SU-DHL-6 (cell line): ENCODE measurements around the gene ATXN7L1.

ENCODE experiments used
- H2AFZ ChIP-seq: fragments of 200-600 bp; sonication (generic); 2 replicates; pipeline ENCODE4 v1.6.1; 2014; ENCODE audit warnings: low read depth, mild to moderate bottlenecking, moderate library complexity, mixed read lengths, antibody characterized with exemption, low read length; ENCODE audit not compliant: severe bottlenecking
- H3F3A ChIP-seq: fragments of 200-600 bp; shearing (Covaris generic); 2 replicates; pipeline ENCODE4 v1.6.0; 2016; ENCODE audit warnings: antibody characterized with exemption, mild to moderate bottlenecking; ENCODE audit not compliant: insufficient read depth
- H3K27ac ChIP-seq: fragments of 200-600 bp; sonication (generic); 2 replicates; pipeline ENCODE4 v1.5.1; 2016; ENCODE audit warnings: low read depth, mild to moderate bottlenecking, low read length, moderate library complexity, mixed read lengths
- H3K27me3 ChIP-seq: fragments of 200-600 bp; sonication (generic), shearing (Covaris generic); 2 replicates; pipeline ENCODE4 v1.6.0; 2014; ENCODE audit warnings: mild to moderate bottlenecking, low read length
- H3K36me3 ChIP-seq: fragments of 200-600 bp; sonication (generic); 2 replicates; pipeline ENCODE4 v1.6.1; 2014; ENCODE audit warnings: mild to moderate bottlenecking, low read length, mixed read lengths
- H3K4me2 ChIP-seq: fragments of 300-600, 200-600 bp; shearing (Covaris generic), sonication (generic); 2 replicates; pipeline ENCODE4 v1.6.0; 2014; ENCODE audit warnings: low read length, low read depth, mild to moderate bottlenecking; ENCODE audit not compliant: poor library complexity, severe bottlenecking
- H3K4me3 ChIP-seq: fragments of 200-600 bp; sonication (generic); 2 replicates; pipeline ENCODE4 v1.5.1; 2014; ENCODE audit warnings: antibody characterized with exemption, low read length, mild to moderate bottlenecking, mixed read lengths; ENCODE audit not compliant: insufficient read depth, poor library complexity, severe bottlenecking
- H3K79me2 ChIP-seq: fragments of 200-600 bp; sonication (generic); 2 replicates; pipeline ENCODE4 v1.6.1; 2014; ENCODE audit warnings: mild to moderate bottlenecking, low read length, moderate library complexity; ENCODE audit not compliant: insufficient read depth
- H3K9ac ChIP-seq: fragments of 200-600 bp; sonication (generic); 2 replicates; pipeline ENCODE4 v1.7.0; 2014; ENCODE audit warnings: mild to moderate bottlenecking, low read length
- H3K9me2 ChIP-seq: fragments of 200-600 bp; sonication (generic); replicated peaks from 2 replicates; pipeline ENCODE4 v1.6.1; 2014; ENCODE audit warnings: low read length; ENCODE audit not compliant: insufficient read depth
- H3K9me3 ChIP-seq: fragments of 200-600 bp; sonication (generic); 2 replicates; pipeline ENCODE4 v1.6.1; 2014; ENCODE audit warnings: low read length, mixed read lengths; ENCODE audit not compliant: insufficient read depth
- H4K20me1 ChIP-seq: fragments of 200-600 bp; sonication (generic); 2 replicates; pipeline ENCODE4 v1.6.1; 2014; ENCODE audit warnings: low read depth, mild to moderate bottlenecking, antibody characterized with exemption, low read length, moderate library complexity, mixed read lengths
- EZH2phosphoT487 ChIP-seq: fragments of 200-600 bp; sonication (generic), shearing (Covaris generic); conservative IDR thresholded peaks from 2 replicates; pipeline ENCODE4 v1.6.1; 2018; ENCODE audit warnings: mild to moderate bottlenecking, antibody characterized with exemption, low read length, moderate library complexity, mixed read lengths
- TF ChIP-seq, protein P1 (sequence below): fragments of 200-600 bp; sonication (generic); IDR thresholded peaks from one replicate; pipeline ENCODE4 v1.5.1; 2017; ENCODE audit warnings: antibody characterized with exemption, mild to moderate bottlenecking, low read length, moderate library complexity; ENCODE audit not compliant: insufficient read depth, poor library complexity, severe bottlenecking

Gene ATXN7L1

DNA sequence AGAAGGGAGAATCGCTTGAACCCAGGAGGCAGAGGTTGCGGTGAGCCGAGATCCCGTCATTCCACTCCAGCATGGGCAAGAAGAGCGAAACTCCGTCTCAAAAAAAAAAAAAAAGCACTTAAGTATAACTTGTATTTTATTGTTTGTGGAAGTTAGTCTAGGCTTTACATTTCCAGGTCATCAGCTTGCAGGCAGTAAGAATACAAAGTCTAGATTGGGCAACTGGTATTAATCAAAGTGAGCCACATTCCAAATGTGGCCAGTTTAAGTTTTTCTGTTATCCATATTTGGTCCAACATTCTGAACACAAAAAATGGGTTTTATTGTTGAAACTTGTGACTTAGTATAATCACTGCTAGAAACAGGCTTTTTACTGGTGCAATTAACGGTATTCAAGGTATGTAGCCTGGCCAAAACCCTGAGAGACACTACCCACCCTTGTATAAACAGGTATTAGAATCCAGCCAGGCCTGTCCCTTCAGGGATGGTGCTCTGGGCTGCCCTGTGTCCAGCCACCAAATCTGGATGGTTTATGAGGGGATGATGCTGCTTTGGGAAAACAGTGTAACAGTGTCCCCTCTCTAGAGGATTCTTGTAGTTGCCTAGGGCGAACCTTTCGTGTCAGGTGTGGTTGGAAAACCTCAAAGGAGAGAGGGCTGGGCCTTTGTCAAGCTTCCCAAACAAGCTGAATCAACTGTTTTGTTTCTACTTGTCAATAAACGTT, 173.0 kb downstream of the ATXN7L1 start:
- H3K27me3 ChIP-seq = no peaks in the 10 kb centered on the region
- no peaks in the 10 kb centered on the region for H3F3A ChIP-seq
- H4K20me1 ChIP-seq = no peaks in the 10 kb centered on the region
- no peak for TF ChIP-seq EZH2phosphoT487
- TF ChIP-seq, protein P1, sequence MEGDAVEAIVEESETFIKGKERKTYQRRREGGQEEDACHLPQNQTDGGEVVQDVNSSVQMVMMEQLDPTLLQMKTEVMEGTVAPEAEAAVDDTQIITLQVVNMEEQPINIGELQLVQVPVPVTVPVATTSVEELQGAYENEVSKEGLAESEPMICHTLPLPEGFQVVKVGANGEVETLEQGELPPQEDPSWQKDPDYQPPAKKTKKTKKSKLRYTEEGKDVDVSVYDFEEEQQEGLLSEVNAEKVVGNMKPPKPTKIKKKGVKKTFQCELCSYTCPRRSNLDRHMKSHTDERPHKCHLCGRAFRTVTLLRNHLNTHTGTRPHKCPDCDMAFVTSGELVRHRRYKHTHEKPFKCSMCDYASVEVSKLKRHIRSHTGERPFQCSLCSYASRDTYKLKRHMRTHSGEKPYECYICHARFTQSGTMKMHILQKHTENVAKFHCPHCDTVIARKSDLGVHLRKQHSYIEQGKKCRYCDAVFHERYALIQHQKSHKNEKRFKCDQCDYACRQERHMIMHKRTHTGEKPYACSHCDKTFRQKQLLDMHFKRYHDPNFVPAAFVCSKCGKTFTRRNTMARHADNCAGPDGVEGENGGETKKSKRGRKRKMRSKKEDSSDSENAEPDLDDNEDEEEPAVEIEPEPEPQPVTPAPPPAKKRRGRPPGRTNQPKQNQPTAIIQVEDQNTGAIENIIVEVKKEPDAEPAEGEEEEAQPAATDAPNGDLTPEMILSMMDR = no peak
- no peak overlapping the region for H3K4me3 ChIP-seq
- no peak overlapping the region for H3K27ac ChIP-seq
- no peak overlapping the region for H3K4me2 ChIP-seq
- no peaks in the 10 kb centered on the region for H3K9me3 ChIP-seq
- H2AFZ ChIP-seq = no peak overlapping the region
- H3K9me2 ChIP-seq = no peaks in the 10 kb centered on the region
- no peaks in the 10 kb centered on the region for H3K79me2 ChIP-seq
- H3K36me3 ChIP-seq = no peaks in the 10 kb centered on the region
- H3K9ac ChIP-seq = no peak overlapping the region

DNA sequence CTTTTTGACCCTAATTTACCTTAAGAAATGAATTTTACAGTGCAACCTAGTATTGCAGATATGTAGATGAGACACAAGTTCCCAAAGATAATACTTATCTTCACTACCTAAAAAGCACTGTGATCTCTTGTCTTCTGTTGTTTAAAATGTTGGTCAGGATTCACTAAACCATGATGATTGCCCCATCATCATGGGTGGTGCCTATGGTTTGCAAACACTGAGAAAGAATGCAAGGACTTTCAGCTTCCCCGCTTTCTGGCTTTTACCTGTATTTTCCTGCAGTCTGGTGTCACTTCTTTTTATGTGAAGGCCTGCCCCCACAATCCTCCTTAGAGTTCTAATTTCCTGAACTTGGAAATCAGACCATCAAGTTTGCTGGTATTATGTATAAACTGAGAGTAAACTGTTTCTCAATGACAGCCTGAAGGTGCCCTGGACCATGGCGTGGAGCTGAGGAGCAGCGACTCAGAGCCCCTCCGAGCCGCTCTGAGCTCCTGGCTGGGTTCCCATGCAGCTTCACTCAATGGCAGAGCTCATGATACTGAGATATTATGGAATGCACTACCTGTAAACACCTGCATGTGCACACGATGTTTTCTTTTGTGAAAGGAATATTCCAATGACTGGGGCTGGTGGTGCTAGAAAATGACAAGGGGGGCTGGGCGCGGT, 176.7 kb downstream of the ATXN7L1 start:
- no peak overlapping the region for H3K9ac ChIP-seq
- no peak for TF ChIP-seq EZH2phosphoT487
- TF ChIP-seq, protein P1 = no peak
- H3K79me2 ChIP-seq = no peaks in the 10 kb centered on the region
- no peaks in the 10 kb centered on the region for H3K9me2 ChIP-seq
- no peak overlapping the region for H3K4me2 ChIP-seq
- no peaks in the 10 kb centered on the region for H3F3A ChIP-seq
- H3K9me3 ChIP-seq = no peaks in the 10 kb centered on the region
- H2AFZ ChIP-seq = no peak overlapping the region
- H3K27ac ChIP-seq = no peak overlapping the region
- H3K27me3 ChIP-seq = no peaks in the 10 kb centered on the region
- no peak overlapping the region for H3K4me3 ChIP-seq
- H4K20me1 ChIP-seq = no peaks in the 10 kb centered on the region
- no peaks in the 10 kb centered on the region for H3K36me3 ChIP-seq

DNA sequence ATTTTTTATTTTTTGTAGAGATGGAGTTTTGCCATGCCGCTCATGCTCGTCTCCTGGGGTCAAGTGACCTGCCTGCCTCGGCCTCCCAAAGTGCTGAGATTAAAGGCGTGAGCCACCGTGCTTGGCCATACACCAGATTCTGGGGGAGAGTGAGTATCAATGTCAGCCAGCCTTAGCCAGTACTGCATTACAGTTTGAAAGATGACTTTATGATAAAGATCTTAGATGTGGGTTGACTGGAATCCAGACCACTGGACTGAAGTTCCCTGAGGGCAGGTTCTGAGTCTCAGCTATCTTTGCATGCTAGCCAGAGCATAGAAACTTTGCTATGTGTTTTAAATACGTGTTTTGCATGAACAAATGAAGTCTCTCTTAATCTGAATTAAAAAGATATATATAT, 177.9 kb downstream of the ATXN7L1 start:
- no peak overlapping the region for H3K4me2 ChIP-seq
- H3K9me2 ChIP-seq = no peaks in the 10 kb centered on the region
- no peak overlapping the region for H3K4me3 ChIP-seq
- TF ChIP-seq, protein P1 = no peak
- no peak for TF ChIP-seq EZH2phosphoT487
- H4K20me1 ChIP-seq = no peaks in the 10 kb centered on the region
- H3K27ac ChIP-seq = no peak overlapping the region
- no peak overlapping the region for H2AFZ ChIP-seq
- no peaks in the 10 kb centered on the region for H3F3A ChIP-seq
- no peaks in the 10 kb centered on the region for H3K9me3 ChIP-seq
- H3K9ac ChIP-seq = no peak overlapping the region
- no peaks in the 10 kb centered on the region for H3K27me3 ChIP-seq
- no peaks in the 10 kb centered on the region for H3K79me2 ChIP-seq
- no peaks in the 10 kb centered on the region for H3K36me3 ChIP-seq
